Measurements from ENCODE around the gene TOP3B.

Gene TOP3B

DNA sequence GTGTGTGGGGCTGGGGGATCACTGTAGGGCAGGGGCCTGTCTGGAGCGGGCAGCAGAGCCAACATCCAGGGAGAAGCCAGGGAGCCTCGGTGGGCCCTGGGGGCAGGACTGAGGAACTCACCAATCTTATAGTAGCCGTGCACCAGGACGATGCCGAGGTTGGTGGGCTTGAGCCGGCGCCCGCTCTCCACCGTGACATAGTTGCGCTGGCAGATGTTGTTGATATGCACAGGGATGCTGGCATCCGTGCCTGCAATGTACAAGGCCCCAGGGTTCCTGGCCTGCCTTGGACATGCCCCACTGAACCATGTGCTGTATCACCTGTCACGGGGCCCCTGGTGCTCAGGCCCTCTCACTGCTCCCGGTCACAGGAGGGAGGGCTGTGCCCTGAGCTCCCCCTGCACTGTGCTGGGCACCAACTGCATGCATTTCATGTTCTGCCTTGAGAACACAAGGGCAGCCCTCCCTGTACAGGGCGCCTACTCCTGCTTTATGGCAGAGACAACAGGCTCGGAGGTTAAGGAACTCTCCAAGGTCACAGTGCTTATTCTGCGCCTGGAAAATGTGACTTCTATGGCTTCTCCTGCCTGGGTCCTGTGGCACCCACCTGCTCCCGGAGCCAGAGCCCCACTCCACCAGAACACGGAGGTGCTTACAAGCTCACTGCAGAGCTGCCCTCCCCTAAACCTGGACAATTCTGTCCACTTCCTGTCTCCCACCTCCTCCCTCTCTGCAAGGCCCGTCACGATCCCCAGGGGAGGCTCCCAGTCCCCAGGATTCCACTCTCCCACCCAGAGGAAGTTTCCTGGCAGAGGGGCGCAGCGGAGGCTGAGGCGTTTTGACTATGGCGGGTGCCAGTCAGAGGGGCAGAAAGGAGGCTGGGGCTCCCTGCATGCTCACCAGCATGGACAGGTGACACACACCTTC, 22.1 kb downstream of the TOP3B start:
- no peak for DNase-seq

- DNase-seq: no peak
Observed at GRCh38 chr22:21959274-21960074, 23.1 kb downstream of the TOP3B start.

DNA sequence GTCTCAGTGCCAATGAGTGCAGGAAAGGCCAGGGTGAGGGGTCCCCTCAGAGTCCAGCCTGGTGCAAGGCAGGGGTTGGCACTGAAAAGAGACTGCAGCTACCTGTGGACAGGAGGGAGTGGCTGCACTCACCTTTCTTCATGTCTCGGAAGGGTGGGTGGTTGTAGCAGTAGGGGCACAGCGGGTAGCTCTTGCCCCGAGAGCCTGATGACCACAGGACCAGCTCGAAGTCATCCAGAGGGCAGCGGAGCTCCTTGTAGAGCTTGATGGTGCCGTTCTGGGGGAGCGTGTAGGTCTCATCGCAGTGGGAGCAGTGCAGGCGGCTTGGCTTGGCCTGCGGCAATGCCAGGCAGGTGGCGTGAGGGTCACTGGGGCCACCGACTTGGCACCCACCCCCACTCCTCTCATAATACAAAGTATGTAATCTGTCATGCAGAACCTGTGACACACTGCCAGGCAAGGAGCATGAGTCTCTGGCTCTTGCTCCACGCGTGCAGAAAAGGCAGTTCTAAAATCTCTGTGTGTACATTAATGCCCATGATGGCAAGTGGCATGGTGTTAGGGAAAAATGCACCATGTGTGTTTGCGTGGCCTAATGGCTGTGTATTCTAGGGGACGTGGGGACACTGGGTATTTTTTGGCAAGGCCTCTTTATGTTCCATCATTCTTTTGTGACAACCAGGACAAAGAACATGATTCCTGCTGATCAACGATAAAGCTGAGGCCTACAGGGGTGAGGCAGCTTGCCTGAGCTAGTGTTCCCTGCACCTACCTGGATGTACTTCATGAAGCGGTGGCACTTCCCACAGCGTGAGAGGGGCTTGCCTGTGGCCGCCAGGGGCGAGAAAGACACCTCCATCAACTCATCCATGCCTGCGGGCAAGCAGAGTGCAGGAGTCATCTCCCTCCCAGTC, 24.0 kb downstream of the TOP3B start:
- DNase-seq: no peak

GRCh38 chr22:21952586-21953571, 29.7 kb downstream of the TOP3B start, which contains the start of gene PPM1F:
TSS of gene PPM1F (minus strand) at chr22:21952848. CDS start at chr22:21946048, 6,800 bp downstream.
- DNase-seq: peak; percentile 65 to 74 (median 72)

DNA sequence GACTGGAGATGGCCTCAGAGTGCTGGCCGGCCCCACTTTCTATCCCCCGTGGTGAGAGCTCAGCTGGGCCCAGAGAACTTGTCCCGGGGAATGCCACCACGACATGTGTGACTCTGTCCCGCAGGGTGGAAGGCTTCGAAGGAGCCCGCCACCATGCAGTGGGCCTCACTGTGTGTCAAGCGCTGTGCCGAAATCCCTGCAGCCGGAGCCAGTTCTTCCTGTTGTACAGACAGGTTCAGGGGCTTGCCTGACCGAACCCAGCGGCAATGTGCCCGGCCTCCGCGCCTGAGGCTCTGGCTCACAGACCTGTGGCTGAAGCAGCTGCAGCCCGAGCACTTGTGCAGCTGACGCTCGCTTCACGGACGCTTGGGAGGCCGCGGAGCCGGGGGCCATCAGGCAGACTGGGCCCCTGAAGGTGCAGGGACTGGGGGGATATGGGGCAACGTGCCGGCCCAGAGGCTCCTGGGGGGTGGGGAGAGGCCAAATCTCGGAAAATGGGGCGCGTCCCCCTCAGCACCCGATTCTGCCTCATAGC, 30.6 kb downstream of the TOP3B start:
- peak; percentile 3 to 28 (median 24) for DNase-seq

DNA sequence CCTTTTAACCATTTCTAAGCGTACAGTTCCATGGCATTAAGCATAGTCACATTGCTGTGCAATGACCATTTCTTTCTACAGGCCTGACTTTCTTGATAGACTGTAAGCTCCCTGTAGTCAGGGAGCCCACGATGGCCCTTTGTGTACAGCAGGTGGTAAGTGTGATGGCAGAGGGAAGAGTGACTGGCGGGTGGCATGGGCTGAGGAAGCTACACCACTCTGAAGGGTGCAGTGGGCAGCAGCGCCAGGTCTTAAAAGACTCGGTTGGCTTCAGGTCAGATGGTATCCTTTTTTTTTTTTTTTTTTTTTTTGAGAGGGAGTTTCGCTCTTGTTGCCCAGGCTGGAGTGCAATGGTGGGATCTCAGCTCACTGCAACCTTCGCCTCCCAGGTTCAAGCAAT, 31.5 kb downstream of the TOP3B start:
- no peak for DNase-seq

DNA sequence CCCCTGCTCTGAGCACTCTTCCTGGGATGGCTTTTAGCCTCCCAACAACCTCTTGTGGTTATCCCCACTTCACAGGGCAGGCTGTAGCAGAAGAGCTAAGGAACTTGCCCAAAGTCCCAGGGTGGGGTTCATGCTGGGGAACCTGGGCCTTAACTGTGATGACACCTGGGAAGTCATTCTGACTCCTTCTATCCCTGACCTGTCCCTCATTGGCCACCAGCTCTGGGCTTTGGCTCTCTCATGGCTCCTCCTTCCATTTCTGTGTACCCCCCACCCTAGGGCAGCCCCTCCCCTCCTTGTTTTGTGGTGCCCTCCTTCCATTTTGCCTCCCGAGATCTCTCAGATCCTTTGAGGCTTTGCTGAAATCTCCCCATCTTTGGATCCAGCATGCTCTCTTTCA, 32.6 kb downstream of the TOP3B start:
- DNase-seq: no peak

DNA sequence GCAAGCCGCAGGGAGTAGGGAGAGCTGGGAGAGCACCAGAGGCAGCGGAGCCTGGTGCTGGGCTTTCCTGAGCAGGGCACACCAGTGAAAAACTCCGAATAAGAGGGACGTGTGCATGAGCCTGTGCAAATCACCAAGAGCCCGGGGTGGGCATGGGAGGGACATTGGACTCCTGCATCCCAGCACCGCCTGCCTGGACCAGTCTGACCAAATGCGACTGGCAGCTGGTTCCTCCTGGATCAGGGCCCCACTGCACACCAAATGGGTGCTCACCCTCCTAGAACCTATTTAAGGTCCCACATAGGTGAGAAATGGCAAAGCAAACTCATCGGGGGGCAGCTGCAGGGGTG, 33.0 kb downstream of the TOP3B start:
- DNase-seq: no peak

GRCh38 chr22:21948824-21949568, 33.6 kb downstream of the TOP3B start:
- DNase-seq: no peak

- DNase-seq: no peak
Observed at GRCh38 chr22:21948390-21948789, 34.2 kb downstream of the TOP3B start.

DNA sequence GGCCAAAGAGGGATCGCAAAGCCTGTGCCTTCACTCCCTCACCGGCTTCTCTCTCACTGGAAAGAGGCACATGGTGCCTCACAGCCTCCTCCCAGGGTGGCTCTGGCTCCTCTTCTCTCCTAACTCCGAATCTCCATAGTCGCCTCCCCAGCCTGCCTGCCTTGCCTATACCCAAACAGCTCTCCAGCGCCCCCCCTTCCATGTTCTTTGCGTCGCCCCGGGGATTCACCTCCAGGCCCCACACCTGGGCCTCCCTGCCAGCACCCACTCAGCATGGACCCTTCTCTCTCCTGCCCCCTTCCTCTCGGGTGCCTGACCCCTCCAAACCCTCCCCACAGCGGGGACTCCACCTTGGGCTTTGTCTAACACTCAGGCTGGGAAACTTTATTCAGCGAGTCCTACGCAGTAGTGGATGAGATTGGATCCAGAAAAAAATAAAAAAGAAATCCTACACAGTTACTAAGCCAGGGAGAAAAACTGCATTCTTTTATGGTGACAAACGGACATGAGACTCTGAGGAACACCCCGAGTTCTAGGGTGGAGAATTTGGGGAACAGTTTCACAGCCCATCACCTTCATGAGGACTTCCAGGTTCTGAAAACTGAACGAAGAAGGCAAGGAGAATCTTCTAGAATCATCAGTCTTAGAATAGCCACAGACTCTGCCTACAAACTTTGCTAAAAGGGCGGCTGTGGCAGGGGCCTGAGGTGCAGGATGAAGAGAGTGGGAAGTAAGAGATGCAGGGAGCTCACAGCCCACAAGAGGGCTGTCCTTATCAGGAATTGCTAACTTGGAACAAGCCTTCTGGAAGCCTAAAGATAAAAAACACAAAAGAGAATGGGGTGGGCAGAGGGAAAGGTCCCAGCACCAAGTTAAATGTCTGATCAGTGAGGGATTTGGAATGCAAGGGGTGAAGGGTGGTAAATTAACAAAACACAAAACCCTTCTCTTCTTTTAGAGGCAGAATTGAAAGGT, 35.3 kb downstream of the TOP3B start:
- no peak for DNase-seq

DNA sequence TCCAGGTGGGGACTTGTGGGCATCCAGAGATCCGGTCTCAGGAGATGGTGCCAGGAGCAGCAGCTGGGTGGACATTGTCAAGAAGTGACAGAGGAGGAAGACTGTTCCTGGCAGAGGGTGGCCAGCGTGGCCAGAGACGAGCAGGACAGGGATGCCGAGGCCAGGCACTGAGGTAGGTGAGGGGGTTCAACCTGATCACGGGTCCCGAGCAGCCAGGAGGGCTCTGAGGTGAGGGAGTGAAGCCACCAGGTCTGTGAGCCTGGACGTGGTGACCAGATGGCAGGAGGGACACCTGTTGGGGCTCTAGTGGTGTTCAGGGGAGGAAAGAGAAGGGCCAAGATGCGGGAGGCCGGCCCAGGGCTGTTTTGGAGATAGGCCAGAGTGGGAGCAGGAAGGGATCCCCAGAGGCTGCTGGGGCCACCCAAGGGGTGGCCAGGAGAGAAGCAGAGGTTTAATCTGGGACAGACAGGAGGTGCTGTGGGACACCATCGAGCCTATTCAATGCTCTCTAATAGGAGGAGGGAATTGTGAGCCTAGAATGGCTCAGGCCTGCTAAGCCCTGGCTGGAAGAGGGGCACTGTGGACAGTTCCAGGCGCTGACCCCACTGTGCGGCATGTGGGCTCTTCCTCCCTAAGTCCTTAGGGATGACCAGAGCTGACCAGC, 36.2 kb downstream of the TOP3B start:
- DNase-seq: no peak

GRCh38 chr22:21945453-21946261, 36.9 kb downstream of the TOP3B start:
- DNase-seq: no peak

- DNase-seq: no peak
Observed at GRCh38 chr22:21944871-21945270, 37.7 kb downstream of the TOP3B start.

DNA sequence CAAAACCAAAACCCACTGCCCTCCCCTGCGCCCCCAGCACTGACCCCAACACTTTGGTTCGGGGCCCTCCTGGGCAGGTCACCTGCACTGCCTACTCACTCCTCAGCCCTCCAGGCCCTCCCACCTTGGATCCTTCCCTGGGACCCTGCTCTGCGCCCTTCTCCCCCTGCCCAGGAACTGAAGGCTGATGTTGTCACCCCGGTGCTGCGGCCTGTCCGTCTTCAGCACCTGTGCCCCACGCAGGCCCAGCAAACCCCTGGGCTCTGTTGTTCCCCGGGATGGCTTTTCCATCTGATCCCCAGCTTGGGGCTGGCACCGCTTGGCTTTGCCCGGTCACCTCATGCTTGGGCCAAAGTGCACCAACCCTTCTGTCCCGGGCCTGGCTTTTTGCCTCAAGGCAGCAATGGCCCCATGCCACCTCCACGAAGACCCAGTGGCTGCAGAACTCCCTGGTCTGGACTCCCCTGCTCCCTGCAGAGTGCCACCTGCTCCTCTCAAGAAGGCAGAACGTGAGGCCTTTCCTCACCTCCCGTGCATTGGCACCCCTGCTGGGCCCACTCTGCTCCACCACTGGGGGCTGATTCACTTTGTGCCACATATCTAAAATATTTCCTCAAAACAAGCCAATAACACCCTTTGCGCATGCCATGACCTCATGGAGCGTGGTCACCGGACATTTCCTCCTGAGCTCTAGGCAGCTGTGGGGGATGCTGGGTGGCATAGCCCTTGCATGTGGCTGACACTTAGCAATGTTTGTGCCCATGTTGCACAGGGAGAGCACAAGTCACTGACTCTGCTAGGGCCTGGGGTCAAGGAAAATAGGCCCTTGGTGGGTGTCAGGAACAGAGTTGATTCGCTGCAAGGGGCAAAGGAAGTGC, 38.8 kb downstream of the TOP3B start:
- no peak for DNase-seq

All from NCI-H1417 (cell line).